Common myeloid progenitor, CD34-positive (primary cell): Measurements from ENCODE around the gene WWOX.

ENCODE experiments used
- CTCF ChIA-PET: fragments of 350-600 bp; sonication (Branson Sonifier 250); formaldehyde crosslinking; loops from one replicate; lab custom pipeline; 2021; ENCODE audit warnings: antibody characterized with exemption; lab: Charles Lee
- POLR2A ChIA-PET: fragments of 350-600 bp; sonication (Branson Sonifier 250); formaldehyde crosslinking; loops from one replicate; lab custom pipeline; 2021; ENCODE audit warnings: antibody characterized with exemption; lab: Charles Lee
- DNase-seq, 3 donors: peaks; one replicate each; pipeline versions ENCODE4 v3.0.0 to v3.0.0-alpha.2; 2013
- H3K27ac ChIP-seq, 2 experiments: 1 replicate in 1 of 2; 2 replicates in 1 of 2; pipeline ENCODE4 v1.7.0; 2013; ENCODE audit warnings: inconsistent platforms in 2 of 2, low read length in 2 of 2, mild to moderate bottlenecking in 2 of 2, low read depth in 1 of 2, moderate library complexity in 1 of 2; ENCODE audit not compliant: severe bottlenecking in 2 of 2, insufficient read depth in 1 of 2, poor library complexity in 1 of 2
- H3K27me3 ChIP-seq, 5 experiments: replicated peaks in 2 of 5; 1 replicate in 3 of 5; 2 replicates in 2 of 5; pipeline versions ENCODE4 v1.6.1 to v1.7.0; 2013; ENCODE audit warnings: low read length in 4 of 5, mild to moderate bottlenecking in 2 of 5, moderate library complexity in 2 of 5, inconsistent platforms in 1 of 5; ENCODE audit not compliant: insufficient read depth in 5 of 5, control insufficient read depth in 4 of 5
- H3K36me3 ChIP-seq, 4 experiments: 1 replicate in 2 of 4; 2 replicates in 2 of 4; pipeline versions ENCODE4 v1.6.1 to v1.7.0; 2013; ENCODE audit warnings: low read length in 3 of 4, control low read depth in 1 of 4, mild to moderate bottlenecking in 1 of 4; ENCODE audit not compliant: control insufficient read depth in 4 of 4, insufficient read depth in 4 of 4
- H3K4me1 ChIP-seq, 4 experiments: 1 replicate in 3 of 4; 2 replicates in 1 of 4; pipeline versions ENCODE4 v1.6.1 to v1.7.1; 2013; ENCODE audit warnings: low read length in 3 of 4, mild to moderate bottlenecking in 3 of 4, control low read depth in 1 of 4, inconsistent platforms in 1 of 4, moderate library complexity in 1 of 4; ENCODE audit not compliant: control insufficient read depth in 4 of 4, insufficient read depth in 4 of 4; ENCODE audit errors: control extremely low read depth in 1 of 4
- H3K4me3 ChIP-seq, 7 experiments: 1 replicate in 4 of 7; 2 replicates in 3 of 7; pipeline versions ENCODE4 v1.5.1 to v1.7.0; 2013; ENCODE audit warnings: mild to moderate bottlenecking in 7 of 7, low read length in 6 of 7, moderate library complexity in 6 of 7, inconsistent platforms in 2 of 7, low read depth in 2 of 7, control low read depth in 1 of 7; ENCODE audit not compliant: insufficient read depth in 4 of 7, control insufficient read depth in 1 of 7; ENCODE audit errors: extremely low read depth in 1 of 7
- H3K9me3 ChIP-seq, 5 experiments: 1 replicate in 4 of 5; 2 replicates in 1 of 5; pipeline versions ENCODE4 v1.6.1 to v1.7.1; 2013; ENCODE audit warnings: low read length in 4 of 5, mild to moderate bottlenecking in 2 of 5, inconsistent platforms in 1 of 5, low read depth in 1 of 5, moderate library complexity in 1 of 5; ENCODE audit not compliant: control insufficient read depth in 4 of 5, insufficient read depth in 2 of 5; ENCODE audit errors: control extremely low read depth in 1 of 5
- WGBS: methylation state at CpG from one replicate; pipeline ENCODE4 v1.1.5; 2013; ENCODE audit not compliant: insufficient coverage; 5-methylcytosine and 5-hydroxymethylcytosine counted together

WWOX gene

GRCh38 chr16:78137179-78137578 is 37.7 kb downstream of the WWOX start:
- Histone ChIP-seq H3K27ac (no peak overlapping the region), H3K9me3 (peaks cover 0 to 6% (median 0%) of the 10 kb centered on the region in 5 experiments), H3K4me3 (no peak overlapping the region), H3K27me3 (no peaks in the 10 kb centered on the region), H3K36me3 (peaks cover 0 to 4% (median under 1%) of the 10 kb centered on the region in 4 experiments), H3K4me1 (no peaks in the 10 kb centered on the region)
- WGBS, result 95% methylated on average over 10 of the region's 11 CpGs
- CTCF ChIA-PET, result interaction anchor here (1.1 kb wide), 1 partner anchor 13 kb away, joined by 3 read pairs; no protein-coding TSS in a partner anchor
- POLR2A ChIA-PET, result no interaction called here
- no peak for DNase-seq

GRCh38 chr16:78137782-78138616 is 38.5 kb downstream of the WWOX start:
- Histone ChIP-seq H3K27me3 (no peaks in the 10 kb centered on the region), H3K4me1 (no peaks in the 10 kb centered on the region), H3K9me3 (peaks cover 0 to 6% (median 0%) of the 10 kb centered on the region in 5 experiments), H3K36me3 (peaks cover 0 to 4% (median under 1%) of the 10 kb centered on the region in 4 experiments), H3K4me3 (no peak overlapping the region), H3K27ac (no peak overlapping the region)
- ChIA-PET CTCF (no interaction called here), POLR2A (no interaction called here)
- 95% methylated on average over 4 of the region's 8 CpGs for WGBS
- DNase-seq, result no peak

- no peaks in the 10 kb centered on the region for H3K4me1 ChIP-seq
- ChIA-PET POLR2A (no interaction called here), CTCF (no interaction called here)
- no peak overlapping the region for H3K4me3 ChIP-seq
- peaks cover 0 to 6% (median 0%) of the 10 kb centered on the region in 5 experiments for H3K9me3 ChIP-seq
- WGBS, result 98% methylated on average over 4 of the region's 6 CpGs
- H3K36me3 ChIP-seq, result peaks cover 0 to 4% (median 0%) of the 10 kb centered on the region in 4 experiments
- DNase-seq, result no peak
- no peak overlapping the region for H3K27ac ChIP-seq
- no peaks in the 10 kb centered on the region for H3K27me3 ChIP-seq
Measured at GRCh38 chr16:78140818-78141466, 41.5 kb downstream of the WWOX start.

GRCh38 chr16:78142788-78143187 is 43.3 kb downstream of the WWOX start:
- WGBS, result no CpG with 5 or more reads among the region's 1 CpG
- Histone ChIP-seq H3K4me1 (peaks cover 0 to 9% (median under 1%) of the 10 kb centered on the region in 4 experiments), H3K36me3 (peaks cover 0 to 4% (median 0%) of the 10 kb centered on the region in 4 experiments), H3K27ac (no peak overlapping the region), H3K9me3 (peaks cover 0 to 6% (median 0%) of the 10 kb centered on the region in 5 experiments), H3K27me3 (no peaks in the 10 kb centered on the region), H3K4me3 (no peak overlapping the region)
- CTCF ChIA-PET, result no interaction called here
- DNase-seq, result no peak
- POLR2A ChIA-PET, result interaction anchor here (1.0 kb wide), 1 partner anchor 14 kb away, joined by 3 read pairs; no protein-coding TSS in a partner anchor

- no peak overlapping the region for H3K4me3 ChIP-seq
- peaks cover 0 to 14% (median 3%) of the 10 kb centered on the region in 4 experiments for H3K4me1 ChIP-seq
- H3K27me3 ChIP-seq, result no peaks in the 10 kb centered on the region
- DNase-seq, result peak in 2 of 3 donors; percentile 31 to 49
- no CpG with 5 or more reads among the region's 5 CpGs for WGBS
- no peaks in the 10 kb centered on the region for H3K9me3 ChIP-seq
- H3K27ac ChIP-seq, result no peak overlapping the region
- no peaks in the 10 kb centered on the region for H3K36me3 ChIP-seq
- POLR2A ChIA-PET, result no interaction called here
- CTCF ChIA-PET, result no interaction called here
Measured at GRCh38 chr16:78146807-78147206, 47.4 kb downstream of the WWOX start.

- 37% methylated on average over 7 of the region's 10 CpGs for WGBS
- no peaks in the 10 kb centered on the region for H3K27me3 ChIP-seq
- no peak overlapping the region for H3K4me3 ChIP-seq
- H3K36me3 ChIP-seq, result no peaks in the 10 kb centered on the region
- no peak overlapping the region for H3K27ac ChIP-seq
- DNase-seq, result peak in 2 of 3 donors; percentile 10 to 35
- POLR2A ChIA-PET, result interaction anchor here (0.6 kb wide), 1 partner anchor 25 kb away, joined by 8 read pairs; no protein-coding TSS in a partner anchor
- no peaks in the 10 kb centered on the region for H3K9me3 ChIP-seq
- CTCF ChIA-PET, result interaction anchor here (1.1 kb wide), 1 partner anchor 26 kb away, joined by 4 read pairs; no protein-coding TSS in a partner anchor
- peaks cover 0 to 14% (median 3%) of the 10 kb centered on the region in 4 experiments for H3K4me1 ChIP-seq
Measured at GRCh38 chr16:78147911-78148401, 48.5 kb downstream of the WWOX start.
